ENCODE results near the gene ARHGAP4. TPM values are rescaled to one million over a fixed set of nuclear protein-coding genes. Genes with fewer than 3 reads are reported as not detected.

ARHGAP4 gene
- total and polyA plus RNA-seq, 7 donors, result 8.4 to 122 (median 17.3) TPM

- no peak for TF ChIP-seq CTCF (IDR thresholded peaks at IDR 0.05)
- TF ChIP-seq EP300 (IDR thresholded peaks at IDR 0.05), result no peak
- no peak for TF ChIP-seq POLR2A (IDR thresholded peaks at IDR 0.05)
- TF ChIP-seq POLR2AphosphoS5 (IDR thresholded peaks at IDR 0.05), result no peak
- DNase-seq, result no peak
- Histone ChIP-seq H3K4me3 (peak overlapping the region in 2 of 4 donors; percentile 10 to 44), H3K27me3 (no peaks in the 10 kb centered on the region), H3K36me3 (peaks cover 0 to 42% (median 20%) of the 10 kb centered on the region in 4 donors), H3K4me1 (peaks cover 0 to 78% (median 52%) of the 10 kb centered on the region in 4 donors), H3K27ac (peak overlapping the region; percentile 81 to 87 (median 86)), H3K9me3 (no peaks in the 10 kb centered on the region)
- intact Hi-C loops (cut with DNase I), result loop anchor here (2.0 kb wide), 3 partner anchors 188 to 994 kb away; partner anchors contain the start of gene PLXNB3
- 93 to 95% methylated on average over 32 of the region's 32 CpGs for WGBS, 2 donors
Observed at GRCh38 chrX:153952373-153953026, 26.4 kb upstream of the ARHGAP4 start.

- Histone ChIP-seq H3K27ac (peak overlapping the region; percentile 81 to 87 (median 86)), H3K9me3 (no peaks in the 10 kb centered on the region), H3K4me1 (peaks cover 0 to 83% (median 54%) of the 10 kb centered on the region in 4 donors), H3K36me3 (peaks cover 0 to 37% (median 17%) of the 10 kb centered on the region in 4 donors), H3K27me3 (no peaks in the 10 kb centered on the region), H3K4me3 (peak overlapping the region in 2 of 4 donors; percentile 10 to 44)
- intact Hi-C loops (cut with DNase I), result loop anchor here (2.0 kb wide), 3 partner anchors 187 to 993 kb away; partner anchors contain the start of gene PLXNB3
- no peak for TF ChIP-seq POLR2A (IDR thresholded peaks at IDR 0.05)
- TF ChIP-seq CTCF (IDR thresholded peaks at IDR 0.05), result no peak
- no peak for TF ChIP-seq POLR2AphosphoS5 (IDR thresholded peaks at IDR 0.05)
- no peak for TF ChIP-seq EP300 (IDR thresholded peaks at IDR 0.05)
- DNase-seq, result no peak
- WGBS, 2 donors, result 95 to 97% methylated on average over 28 of the region's 28 CpGs
Observed at GRCh38 chrX:153951683-153952372, 25.8 kb upstream of the ARHGAP4 start.

GRCh38 chrX:153950127-153950526, 24.1 kb upstream of the ARHGAP4 start:
- 86% methylated on average over 19 of the region's 19 CpGs for WGBS, 2 donors
- intact Hi-C loops (cut with DNase I), result no loop called here
- Histone ChIP-seq H3K4me3 (no peak overlapping the region), H3K36me3 (peaks cover 0 to 31% (median 15%) of the 10 kb centered on the region in 4 donors), H3K27me3 (no peaks in the 10 kb centered on the region), H3K27ac (peak overlapping the region; percentile 63 to 87 (median 86)), H3K9me3 (no peaks in the 10 kb centered on the region), H3K4me1 (peaks cover 0 to 77% (median 52%) of the 10 kb centered on the region in 4 donors)
- DNase-seq, result no peak
- TF ChIP-seq CTCF (IDR thresholded peaks at IDR 0.05) (no peak), POLR2A (IDR thresholded peaks at IDR 0.05) (no peak)

- Histone ChIP-seq H3K36me3 (peaks cover 0 to 31% (median 15%) of the 10 kb centered on the region in 4 donors), H3K9me3 (no peaks in the 10 kb centered on the region), H3K27me3 (peaks cover 0 to 3% (median 0%) of the 10 kb centered on the region in 3 donors), H3K27ac (peak overlapping the region; percentile 63 to 87 (median 86)), H3K4me3 (no peak overlapping the region), H3K4me1 (peaks cover 0 to 70% (median 48%) of the 10 kb centered on the region in 4 donors)
- DNase-seq, result no peak
- intact Hi-C loops (cut with DNase I), result no loop called here
- WGBS, 2 donors, result 57 to 81% methylated on average over 30 of the region's 30 CpGs
- TF ChIP-seq EP300 (IDR thresholded peaks at IDR 0.05), result no peak
- TF ChIP-seq POLR2AphosphoS5 (IDR thresholded peaks at IDR 0.05), result peak in 2 of 4 donors; percentile 16 to 44
Observed at GRCh38 chrX:153948847-153949805, 23.1 kb upstream of the ARHGAP4 start.
